GM18517 (cell line): Measurements from ENCODE around the gene GHR.
"Not testable (repeated sequence)": the region's sequence is repeated elsewhere in the genome, so short reads cannot be mapped to it uniquely, and the experiment has no call there.

Experiments
- ATAC-seq: cut with Tn5 transposase; IDR thresholded peaks from one replicate; pipeline ENCODE4 v1.9.1; 2021; ENCODE audit warnings: mild to moderate bottlenecking, moderate library complexity; ENCODE audit not compliant: unreplicated experiment

Gene GHR

GRCh38 chr5:42566652-42567295 lies 143.5 kb downstream of the GHR start:
- ATAC-seq, result no peak

GRCh38 chr5:42569325-42569724 lies 146.1 kb downstream of the GHR start:
- ATAC-seq, result no peak

GRCh38 chr5:42569953-42570548 lies 146.8 kb downstream of the GHR start:
- no peak for ATAC-seq

- no peak for ATAC-seq
These were observed 148.0 kb downstream of the GHR start for GRCh38 chr5:42570966-42571960.

GRCh38 chr5:42572313-42572712 lies 149.1 kb downstream of the GHR start:
- no peak for ATAC-seq

- no peak for ATAC-seq
These were observed 150.1 kb downstream of the GHR start for GRCh38 chr5:42573386-42573785.

- ATAC-seq, result not testable (repeated sequence)
These were observed 152.7 kb downstream of the GHR start for GRCh38 chr5:42575914-42576313.

GRCh38 chr5:42578901-42579300 lies 155.7 kb downstream of the GHR start:
- not testable (repeated sequence) for ATAC-seq

- no peak for ATAC-seq
These were observed 156.1 kb downstream of the GHR start for GRCh38 chr5:42579320-42579719.

- ATAC-seq, result no peak
These were observed 158.6 kb downstream of the GHR start for GRCh38 chr5:42581845-42582244.

- ATAC-seq, result no peak
These were observed 159.5 kb downstream of the GHR start for GRCh38 chr5:42582723-42583122.

GRCh38 chr5:42583322-42583721 lies 160.1 kb downstream of the GHR start:
- ATAC-seq, result peak; percentile 50

- ATAC-seq, result no peak
These were observed 163.4 kb downstream of the GHR start for GRCh38 chr5:42586625-42587024.

- ATAC-seq, result no peak
These were observed 164.0 kb downstream of the GHR start for GRCh38 chr5:42587096-42587723.

GRCh38 chr5:42590566-42590965 lies 167.3 kb downstream of the GHR start:
- ATAC-seq, result no peak

- no peak for ATAC-seq
These were observed 167.8 kb downstream of the GHR start for GRCh38 chr5:42591015-42591414.

- ATAC-seq, result no peak
These were observed 169.3 kb downstream of the GHR start for GRCh38 chr5:42592401-42593140.

GRCh38 chr5:42593591-42593990 lies 170.4 kb downstream of the GHR start:
- no peak for ATAC-seq

GRCh38 chr5:42595597-42595996 lies 172.4 kb downstream of the GHR start:
- ATAC-seq, result no peak

- ATAC-seq, result no peak
These were observed 173.6 kb downstream of the GHR start for GRCh38 chr5:42596817-42597216.
